22Rv1 (cell line): Measurements from ENCODE around the gene SECTM1.

ENCODE experiments used
- CTCF ChIP-seq: fragments of 450-650 bp; IDR thresholded peaks from 2 replicates; pipeline ENCODE4 v1.5.1; 2017; ENCODE audit warnings: mild to moderate bottlenecking
- ZFX ChIP-seq: fragments of 450-650 bp; IDR thresholded peaks from 2 replicates; pipeline ENCODE4 v1.6.1; 2017; ENCODE audit warnings: antibody characterized with exemption, borderline replicate concordance

- TF ChIP-seq CTCF (no peak), ZFX (no peak)
Observed at GRCh38 chr17:82349287-82349701, 15.7 kb upstream of the SECTM1 start.
